Stimulated activated CD8-positive, alpha-beta memory T cell treated with anti-CD3 and anti-CD28 coated beads, Interleukin-15, amount 100 ng/mL, for 48 hours (primary cell): ENCODE data around the gene PPHLN1.
"Not testable (repeated sequence)": the region's sequence is repeated elsewhere in the genome, so short reads cannot be mapped to it uniquely, and the experiment has no call there.

Source experiments
- DNase-seq, 2 donors: peaks; one replicate each; pipeline ENCODE4 v3.0.0-alpha.2; 2020; ENCODE audit warnings: low read depth in 2 of 2

PPHLN1 gene

DNA sequence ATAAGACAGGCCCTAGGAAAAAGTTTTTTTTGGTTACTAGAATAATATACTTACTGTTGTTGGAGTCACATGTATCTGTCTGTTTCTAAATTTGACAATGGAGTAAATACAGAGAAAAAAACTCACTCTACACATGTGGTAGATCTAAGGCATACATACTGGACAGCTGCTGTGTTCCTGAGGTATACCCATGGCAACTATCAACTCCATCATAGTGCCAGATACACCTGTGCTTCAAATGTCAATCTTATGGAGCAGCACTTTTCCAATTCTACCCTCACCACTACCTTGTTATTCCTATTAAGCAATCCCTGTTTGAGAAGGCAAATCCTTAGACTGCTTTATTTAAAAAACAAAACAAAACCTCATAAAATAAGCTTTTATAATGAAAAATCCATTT, 3.4 kb upstream of the PPHLN1 start:
- no peak for DNase-seq

GRCh38 chr12:42323856-42324255, 2.1 kb upstream of the PPHLN1 start:
- DNase-seq: no peak

GRCh38 chr12:42325326-42325652, 678 bp upstream of the PPHLN1 start:
- DNase-seq: no peak

DNA sequence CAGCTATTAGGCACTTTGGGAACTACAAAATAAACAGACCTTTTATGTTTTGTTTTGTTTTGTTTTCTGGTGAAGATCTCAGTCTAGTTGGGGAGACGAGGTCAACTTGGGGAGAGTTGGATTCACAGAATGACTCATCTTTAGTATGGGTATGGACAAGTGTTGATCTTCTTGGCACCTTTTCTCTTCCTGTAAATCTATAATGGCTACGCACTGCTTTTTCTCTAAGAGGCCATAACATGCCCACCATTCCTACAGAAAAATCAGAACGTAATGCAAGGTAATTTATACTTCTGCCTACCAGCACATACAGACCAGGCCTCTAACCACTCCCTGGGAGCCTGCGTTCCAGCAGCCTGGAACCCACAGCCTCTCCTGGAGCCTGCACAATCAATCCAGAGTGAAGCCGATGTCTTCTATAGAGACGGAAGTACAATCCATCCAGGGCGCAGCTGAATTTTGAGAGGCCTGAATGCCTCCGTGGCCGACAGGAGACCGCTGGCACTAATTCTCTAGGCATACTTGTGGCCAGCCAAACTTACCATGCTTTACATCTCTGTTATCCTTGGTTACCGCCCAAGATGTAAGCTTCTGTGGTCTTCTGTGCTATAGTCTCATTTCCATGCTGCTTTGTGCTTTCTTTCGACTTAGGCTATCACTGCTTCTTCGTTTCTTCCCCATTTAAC, 717 bp downstream of the PPHLN1 start:
- DNase-seq: no peak

GRCh38 chr12:42327227-42327590, 1.2 kb downstream of the PPHLN1 start:
- DNase-seq: no peak

- DNase-seq: not testable (repeated sequence)
These were observed 4.1 kb downstream of the PPHLN1 start for GRCh38 chr12:42330097-42330496.

GRCh38 chr12:42332301-42333285, 6.6 kb downstream of the PPHLN1 start:
- DNase-seq: no peak

GRCh38 chr12:42336286-42336685, 10.3 kb downstream of the PPHLN1 start:
- DNase-seq: no peak

GRCh38 chr12:42338280-42338679, 12.3 kb downstream of the PPHLN1 start:
- DNase-seq: no peak

- DNase-seq: no peak
These were observed 16.1 kb downstream of the PPHLN1 start for GRCh38 chr12:42342028-42342427.

DNA sequence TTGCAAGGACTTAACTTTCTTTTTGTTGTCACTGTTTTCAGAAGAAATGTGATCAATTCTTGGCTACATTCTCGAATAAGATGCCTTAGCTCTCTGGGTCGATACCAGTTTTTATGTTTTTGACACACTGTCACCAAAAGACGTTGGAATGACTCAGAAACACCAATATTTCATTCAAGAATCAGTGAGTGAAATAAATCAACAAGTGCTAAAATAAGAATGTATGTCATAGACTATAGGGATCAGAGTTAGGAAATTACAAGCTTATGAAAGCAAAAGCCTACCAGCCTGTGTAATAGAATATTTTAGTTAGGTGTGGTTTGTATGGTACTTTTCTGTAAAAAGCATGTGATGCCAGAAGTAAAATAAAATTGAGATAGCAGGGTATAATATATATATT, 17.8 kb downstream of the PPHLN1 start:
- DNase-seq: no peak

- DNase-seq: no peak
These were observed 20.5 kb downstream of the PPHLN1 start for GRCh38 chr12:42346403-42347002.

DNA sequence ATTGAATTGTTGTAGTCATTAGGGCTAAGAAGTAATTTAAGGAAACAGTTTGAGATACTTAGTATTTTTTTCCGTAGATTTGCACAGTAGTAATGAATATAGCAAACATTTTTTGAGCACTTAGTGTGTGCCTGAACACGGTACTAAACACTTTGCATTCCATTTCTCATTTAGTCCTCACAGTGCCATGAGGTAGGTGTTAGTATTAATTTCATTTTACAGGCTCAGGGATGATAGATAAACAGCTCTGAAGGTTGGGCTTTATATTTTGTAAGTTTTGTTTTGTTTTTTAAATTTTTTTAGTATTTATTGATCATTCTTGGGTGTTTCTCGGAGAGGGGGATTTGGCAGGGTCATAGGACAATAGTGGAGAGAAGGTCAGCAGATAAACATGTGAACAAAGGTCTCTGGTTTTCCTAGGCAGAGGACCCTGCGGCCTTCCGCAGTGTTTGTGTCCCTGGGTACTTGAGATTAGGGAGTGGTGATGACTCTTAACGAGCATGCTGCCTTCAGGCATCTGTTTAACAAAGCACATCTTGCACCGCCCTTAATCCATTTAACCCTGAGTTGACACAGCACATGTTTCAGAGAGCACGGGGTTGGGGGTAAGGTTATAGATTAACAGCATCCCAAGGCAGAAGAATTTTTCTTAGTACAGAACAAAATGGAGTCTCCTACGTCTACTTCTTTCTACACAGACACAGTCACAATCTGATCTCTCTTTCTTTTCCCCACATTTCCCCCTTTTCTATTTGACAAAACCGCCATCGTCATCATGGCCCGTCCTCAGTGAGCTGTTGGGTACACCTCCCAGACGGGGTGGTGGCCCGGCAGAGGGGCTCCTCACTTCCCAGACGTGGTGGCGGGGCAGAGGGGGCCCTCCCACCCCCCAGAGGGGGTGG, 23.4 kb downstream of the PPHLN1 start:
- DNase-seq: not testable (repeated sequence)

DNA sequence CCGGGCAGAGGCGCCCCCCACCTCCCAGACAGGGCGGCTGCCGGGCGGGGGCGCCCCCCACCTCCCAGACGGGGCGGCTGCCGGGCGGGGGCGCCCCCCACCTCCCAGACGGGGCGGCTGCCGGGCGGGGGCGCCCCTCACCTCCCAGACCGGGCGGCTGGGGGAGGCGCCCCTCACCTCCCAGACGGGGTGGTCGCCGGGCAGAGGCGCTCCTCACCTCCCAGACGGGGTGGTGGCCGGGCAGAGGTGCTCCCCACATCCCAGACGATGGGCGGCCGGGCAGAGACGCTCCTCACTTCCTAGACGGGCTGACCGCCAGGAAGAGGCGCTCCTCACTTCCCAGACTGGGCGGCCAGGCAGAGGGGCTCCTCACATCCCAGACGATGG, 24.0 kb downstream of the PPHLN1 start:
- DNase-seq: not testable (repeated sequence)

GRCh38 chr12:42356344-42356743, 30.4 kb downstream of the PPHLN1 start:
- DNase-seq: no peak

- DNase-seq: no peak
These were observed 34.9 kb downstream of the PPHLN1 start for GRCh38 chr12:42360747-42361403.

DNA sequence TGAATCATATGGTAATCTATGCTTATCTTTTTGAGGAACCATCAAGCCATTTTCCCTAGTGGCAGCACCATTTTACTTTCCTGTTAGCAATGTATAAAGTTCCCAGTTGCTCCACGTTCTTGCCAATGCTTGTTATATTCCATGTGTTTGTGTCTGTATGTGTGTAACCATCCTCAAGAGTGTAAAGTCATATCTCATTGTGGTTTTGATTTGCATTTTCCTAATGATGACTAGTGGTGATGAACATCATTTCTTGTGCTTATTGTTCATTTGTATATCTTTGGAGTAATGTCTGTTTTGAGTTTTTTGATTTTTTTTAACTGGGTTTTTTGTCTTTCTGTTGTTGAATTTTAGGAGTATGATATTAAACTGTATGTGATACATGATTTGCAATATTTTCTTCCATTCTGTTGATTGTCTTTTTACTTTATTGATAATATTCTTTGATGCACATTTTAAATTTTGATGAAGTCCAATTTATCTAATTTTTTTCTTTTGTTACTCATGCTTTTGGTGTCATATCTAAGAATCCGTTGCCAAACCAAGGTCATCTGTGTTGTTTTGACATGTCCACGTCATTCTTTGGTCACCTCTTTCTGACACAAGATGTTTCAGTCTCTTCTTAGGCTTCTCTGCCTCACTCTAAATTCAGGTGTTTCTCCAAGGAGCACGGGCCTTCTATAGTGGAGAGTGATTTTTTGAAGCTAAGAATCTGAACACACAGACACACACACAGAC, 36.1 kb downstream of the PPHLN1 start:
- no peak for DNase-seq

DNA sequence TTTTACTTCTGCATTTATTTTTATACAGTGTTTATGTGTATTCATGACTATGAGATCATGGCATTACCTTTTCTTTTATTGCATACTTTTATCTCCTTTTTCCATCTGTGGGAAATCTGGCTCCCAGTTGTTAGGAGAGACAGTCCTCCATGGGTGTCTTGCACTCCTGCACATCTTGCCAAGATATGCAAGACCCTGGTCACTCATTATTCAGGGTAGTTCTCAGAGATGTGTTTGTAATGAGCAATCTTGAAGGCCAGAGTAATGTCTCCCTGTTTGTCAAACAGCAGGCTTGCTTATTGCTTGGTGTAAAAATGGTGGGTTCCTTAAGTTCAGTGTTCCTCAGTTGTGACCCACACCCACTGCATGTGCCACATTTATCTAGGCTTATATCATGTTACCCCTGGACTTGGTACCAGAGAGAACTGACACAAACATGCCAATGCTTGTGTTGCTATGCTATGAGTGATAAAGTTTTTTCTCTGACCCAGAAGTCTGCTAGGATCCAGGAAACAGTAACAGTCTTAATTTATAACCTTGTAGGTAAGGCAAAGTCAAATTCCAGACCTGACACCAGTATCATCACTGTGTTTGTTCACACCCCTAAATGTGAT, 36.8 kb downstream of the PPHLN1 start:
- no peak for DNase-seq

DNA sequence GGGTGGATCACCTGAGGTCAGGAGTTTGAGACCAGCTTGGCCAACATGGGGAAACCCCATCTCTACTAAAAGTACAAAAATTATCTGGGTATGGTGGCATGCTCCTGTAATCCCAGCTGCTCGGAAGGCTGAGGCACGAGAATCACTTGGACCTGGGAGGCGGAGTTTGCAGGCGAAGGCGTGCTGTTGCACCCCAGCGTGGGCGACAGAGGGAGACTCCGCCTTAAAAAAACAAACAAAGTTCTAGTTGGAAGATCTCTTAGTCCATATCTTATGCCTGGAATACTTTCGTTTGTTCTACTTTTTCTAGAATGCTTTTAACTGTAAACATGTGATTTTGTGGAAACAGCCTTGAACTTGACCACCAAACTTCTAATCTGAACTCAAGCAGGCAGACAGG, 38.7 kb downstream of the PPHLN1 start:
- no peak for DNase-seq

GRCh38 chr12:42365486-42365885, 39.5 kb downstream of the PPHLN1 start:
- no peak for DNase-seq
